ENCODE data around the gene UBA52.
"Not testable (repeated sequence)": the region's sequence is repeated elsewhere in the genome, so short reads cannot be mapped to it uniquely, and the experiment has no call there.

UBA52 gene

GRCh38 chr19:18593367-18594095 lies 21.9 kb downstream of the UBA52 start:
- no peak for DNase-seq

GRCh38 chr19:18594096-18594823 lies 22.6 kb downstream of the UBA52 start:
- peak; percentile 17 for DNase-seq

GRCh38 chr19:18594824-18595373 lies 23.2 kb downstream of the UBA52 start:
- DNase-seq = no peak

GRCh38 chr19:18595475-18595874 lies 23.8 kb downstream of the UBA52 start:
- no peak for DNase-seq

- DNase-seq = peak; percentile 71
These were observed 25.1 kb downstream of the UBA52 start for GRCh38 chr19:18596752-18597157.

GRCh38 chr19:18597809-18598660 lies 26.4 kb downstream of the UBA52 start:
- DNase-seq = no peak

GRCh38 chr19:18599485-18599884 lies 27.8 kb downstream of the UBA52 start:
- DNase-seq = no peak

GRCh38 chr19:18600692-18601397 lies 29.2 kb downstream of the UBA52 start:
- not testable (repeated sequence) for DNase-seq

GRCh38 chr19:18601875-18602274 lies 30.2 kb downstream of the UBA52 start:
- no peak for DNase-seq

- no peak for DNase-seq
These were observed 31.7 kb downstream of the UBA52 start for GRCh38 chr19:18603255-18603957.

- DNase-seq = no peak
These were observed 32.5 kb downstream of the UBA52 start for GRCh38 chr19:18603958-18604819.

GRCh38 chr19:18604820-18605159 lies 33.1 kb downstream of the UBA52 start:
- no peak for DNase-seq

GRCh38 chr19:18605196-18605545 lies 33.5 kb downstream of the UBA52 start:
- no peak for DNase-seq

- no peak for DNase-seq
These were observed 34.1 kb downstream of the UBA52 start for GRCh38 chr19:18605546-18606280.

GRCh38 chr19:18606281-18607225 lies 34.9 kb downstream of the UBA52 start, which contains the start of gene CRLF1:
TSS of gene CRLF1 (minus strand) at chr19:18606799. CDS start at chr19:18606656, 143 bp downstream.
- no peak for DNase-seq

GRCh38 chr19:18607226-18608101 lies 35.8 kb downstream of the UBA52 start:
- no peak for DNase-seq

GRCh38 chr19:18608102-18608804 lies 36.6 kb downstream of the UBA52 start:
- no peak for DNase-seq
